ENCODE data around the gene REPIN1. TPM values are rescaled to one million over a fixed set of nuclear protein-coding genes. Genes with fewer than 3 reads are reported as not detected.
A peak's percentile ranks its signal among the peaks of the same experiment; 100 is the strongest.

REPIN1 gene
- total RNA-seq, 1 donor = 57.5 TPM

- no peaks in the 10 kb centered on the region for H3K36me3 ChIP-seq (ENCODE audit: insufficient read depth, low read length)
- H3K9me3 ChIP-seq (ENCODE audit: low read depth, low read length) = no peaks in the 10 kb centered on the region
- H3K79me2 ChIP-seq (ENCODE audit: insufficient read depth, low read length) = no peaks in the 10 kb centered on the region
- no peak for DNase-seq (ENCODE audit: insufficient read length, low spot score, missing footprints)
- no peak overlapping the region for H3K27ac ChIP-seq (ENCODE audit: low read depth, low read length)
- H2AFZ ChIP-seq (ENCODE audit: low read length) = no peak overlapping the region
- H3K27me3 ChIP-seq (ENCODE audit: insufficient read depth, low read length) = no peaks in the 10 kb centered on the region
- no peaks in the 10 kb centered on the region for H4K20me1 ChIP-seq (ENCODE audit: insufficient read depth, low read length)
- H3K4me2 ChIP-seq (ENCODE audit: insufficient read depth, low read length) = no peak overlapping the region
- H3K4me3 ChIP-seq (ENCODE audit: insufficient read depth, low read length) = no peak overlapping the region
- TF ChIP-seq, protein P1, sequence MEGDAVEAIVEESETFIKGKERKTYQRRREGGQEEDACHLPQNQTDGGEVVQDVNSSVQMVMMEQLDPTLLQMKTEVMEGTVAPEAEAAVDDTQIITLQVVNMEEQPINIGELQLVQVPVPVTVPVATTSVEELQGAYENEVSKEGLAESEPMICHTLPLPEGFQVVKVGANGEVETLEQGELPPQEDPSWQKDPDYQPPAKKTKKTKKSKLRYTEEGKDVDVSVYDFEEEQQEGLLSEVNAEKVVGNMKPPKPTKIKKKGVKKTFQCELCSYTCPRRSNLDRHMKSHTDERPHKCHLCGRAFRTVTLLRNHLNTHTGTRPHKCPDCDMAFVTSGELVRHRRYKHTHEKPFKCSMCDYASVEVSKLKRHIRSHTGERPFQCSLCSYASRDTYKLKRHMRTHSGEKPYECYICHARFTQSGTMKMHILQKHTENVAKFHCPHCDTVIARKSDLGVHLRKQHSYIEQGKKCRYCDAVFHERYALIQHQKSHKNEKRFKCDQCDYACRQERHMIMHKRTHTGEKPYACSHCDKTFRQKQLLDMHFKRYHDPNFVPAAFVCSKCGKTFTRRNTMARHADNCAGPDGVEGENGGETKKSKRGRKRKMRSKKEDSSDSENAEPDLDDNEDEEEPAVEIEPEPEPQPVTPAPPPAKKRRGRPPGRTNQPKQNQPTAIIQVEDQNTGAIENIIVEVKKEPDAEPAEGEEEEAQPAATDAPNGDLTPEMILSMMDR (IDR thresholded peaks at IDR 0.05; ENCODE audit: extremely low read depth, low read depth, low read length) = no peak
- no peaks in the 10 kb centered on the region for H3K4me1 ChIP-seq (ENCODE audit: insufficient read depth, low read length)
These were observed 39.1 kb upstream of the REPIN1 start for GRCh38 chr7:150329331-150330120.

DNA sequence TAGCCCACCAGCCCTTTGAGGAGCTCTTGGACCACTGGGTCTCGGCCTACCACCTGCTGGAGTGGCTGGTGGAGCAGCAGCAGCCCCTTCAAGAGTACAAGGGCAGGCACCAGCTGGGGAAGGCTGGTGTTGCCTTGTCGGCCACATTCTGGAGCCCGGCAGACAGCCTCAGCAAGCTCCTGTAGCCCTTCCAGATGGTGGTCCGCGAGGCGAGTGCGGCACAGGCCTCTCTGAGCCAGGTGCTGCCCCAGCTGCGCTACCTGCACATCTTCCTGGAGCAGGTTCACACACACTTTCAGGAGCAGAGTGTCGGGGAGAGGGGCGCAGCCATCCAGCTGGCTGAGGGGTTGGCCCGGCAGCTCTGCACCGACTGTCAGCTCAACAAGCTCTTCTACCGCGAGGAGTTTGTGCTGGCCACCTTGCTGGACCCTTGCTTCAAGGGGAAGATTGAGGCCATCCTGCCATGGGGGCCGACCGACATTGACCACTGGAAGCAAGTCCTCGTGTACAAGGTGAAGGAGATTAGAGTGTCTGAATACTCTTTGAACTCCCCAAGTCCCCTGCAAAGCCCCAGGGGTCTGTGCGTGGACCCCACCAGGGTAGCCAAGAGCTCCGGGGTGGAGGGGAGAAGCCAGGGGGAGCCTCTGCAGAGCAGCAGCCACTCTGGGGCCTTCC lies 38.3 kb upstream of the REPIN1 start:
- Histone ChIP-seq H3K27ac (ENCODE audit: low read depth, low read length) (no peak overlapping the region), H3K4me1 (ENCODE audit: insufficient read depth, low read length) (no peaks in the 10 kb centered on the region), H3K9me3 (ENCODE audit: low read depth, low read length) (no peaks in the 10 kb centered on the region), H3K79me2 (ENCODE audit: insufficient read depth, low read length) (no peaks in the 10 kb centered on the region), H3K36me3 (ENCODE audit: insufficient read depth, low read length) (no peaks in the 10 kb centered on the region), H3K27me3 (ENCODE audit: insufficient read depth, low read length) (no peaks in the 10 kb centered on the region), H2AFZ (ENCODE audit: low read length) (no peak overlapping the region), H3K4me2 (ENCODE audit: insufficient read depth, low read length) (no peak overlapping the region), H3K4me3 (ENCODE audit: insufficient read depth, low read length) (no peak overlapping the region), H4K20me1 (ENCODE audit: insufficient read depth, low read length) (no peaks in the 10 kb centered on the region)
- DNase-seq (ENCODE audit: insufficient read length, low spot score, missing footprints) = peak; percentile 51
- TF ChIP-seq, protein P1 (IDR thresholded peaks at IDR 0.05; ENCODE audit: extremely low read depth, low read depth, low read length) = no peak

DNA sequence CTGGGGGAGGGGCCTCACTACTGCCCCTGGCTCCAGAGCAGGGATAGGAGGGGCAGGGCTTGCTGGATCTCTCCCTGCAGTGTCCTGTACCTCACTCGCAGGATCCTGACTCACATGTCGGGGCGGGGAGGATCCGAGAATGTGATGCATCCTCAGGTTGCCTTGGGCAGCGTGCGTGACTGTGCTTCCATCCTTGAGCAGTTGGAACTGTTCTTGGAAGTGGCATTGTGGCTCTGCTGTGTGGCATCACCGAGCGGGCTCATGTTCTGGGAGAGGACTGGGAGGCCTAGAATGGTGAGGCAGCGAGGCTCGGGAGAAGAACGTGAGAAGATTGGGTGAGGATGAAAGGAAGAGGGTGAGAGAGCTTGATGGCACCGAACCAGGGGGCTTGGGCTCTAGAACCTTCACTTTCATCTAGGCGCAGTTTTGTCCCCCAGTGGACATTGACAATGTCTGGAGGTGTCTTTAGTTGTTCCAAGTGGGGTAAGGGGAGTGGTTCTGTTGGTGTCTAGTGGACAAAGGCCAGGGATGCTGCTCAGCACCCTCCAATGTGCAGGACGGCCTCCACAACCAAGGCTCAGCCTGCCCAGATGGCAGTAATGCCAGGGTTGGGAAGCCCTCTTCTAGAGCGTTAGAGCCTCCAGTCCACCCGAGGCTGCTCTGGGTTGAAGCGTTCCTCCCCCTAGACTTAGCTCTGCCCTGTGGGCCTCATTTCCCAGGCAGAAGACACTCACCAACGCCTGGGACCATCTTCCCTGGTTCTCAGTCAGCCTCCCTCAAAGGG lies 35.6 kb upstream of the REPIN1 start:
- no peak overlapping the region for H3K4me2 ChIP-seq (ENCODE audit: insufficient read depth, low read length)
- H3K36me3 ChIP-seq (ENCODE audit: insufficient read depth, low read length) = no peaks in the 10 kb centered on the region
- no peaks in the 10 kb centered on the region for H3K79me2 ChIP-seq (ENCODE audit: insufficient read depth, low read length)
- H3K27me3 ChIP-seq (ENCODE audit: insufficient read depth, low read length) = no peaks in the 10 kb centered on the region
- no peaks in the 10 kb centered on the region for H3K4me1 ChIP-seq (ENCODE audit: insufficient read depth, low read length)
- peak; percentile 77 for DNase-seq (ENCODE audit: insufficient read length, low spot score, missing footprints)
- TF ChIP-seq, protein P1 (IDR thresholded peaks at IDR 0.05; ENCODE audit: extremely low read depth, low read depth, low read length) = no peak
- H2AFZ ChIP-seq (ENCODE audit: low read length) = no peak overlapping the region
- H3K4me3 ChIP-seq (ENCODE audit: insufficient read depth, low read length) = no peak overlapping the region
- no peaks in the 10 kb centered on the region for H4K20me1 ChIP-seq (ENCODE audit: insufficient read depth, low read length)
- no peaks in the 10 kb centered on the region for H3K9me3 ChIP-seq (ENCODE audit: low read depth, low read length)
- no peak overlapping the region for H3K27ac ChIP-seq (ENCODE audit: low read depth, low read length)
